Measurements from ENCODE around the gene CEP85L. TPM values are rescaled to one million over a fixed set of nuclear protein-coding genes. Genes with fewer than 3 reads are reported as not detected.

The CEP85L gene
- total RNA-seq, 1 experiment from 2014 or later: 4.9 TPM

GRCh38 chr6:118606858-118607257, 44.5 kb downstream of the CEP85L start:
- H3K79me2 ChIP-seq (ENCODE audit: insufficient read depth, low read length): 0 out of 2 replicates have a peak, but pooled peaks cover 4% of the 10 kb centered on the region
- H3K4me1 ChIP-seq (ENCODE audit: control insufficient read depth in 1 of 2, insufficient read depth in 2 of 2, low read length in 2 of 2): no peaks in the 10 kb centered on the region
- no peak overlapping the region for H3K27ac ChIP-seq (ENCODE audit: low read depth, low read length)
- intact Hi-C loops (cut with micrococcal nuclease): no loop called here
- H3K4me2 ChIP-seq (ENCODE audit: low read length): no peak overlapping the region
- ChIA-PET POLR2A (no interaction called here), CTCF (interaction anchor here (1.1 kb wide), 1 partner anchor 10 kb away, joined by 4 read pairs; no protein-coding TSS in a partner anchor), RAD21 (ENCODE audit: low non-redundant PET in 1 of 2, low total read pairs in 2 of 2, uncharacterized antibody in 2 of 2, unreplicated experiment in 2 of 2) (no interaction called here)
- no peaks in the 10 kb centered on the region for H4K20me1 ChIP-seq (ENCODE audit: insufficient read depth)
- no peaks in the 10 kb centered on the region; a peak in 1 of 4 replicates for H3K9me3 ChIP-seq (ENCODE audit: control insufficient read depth in 1 of 2, insufficient read depth in 1 of 2, low read depth in 1 of 2, low read length in 2 of 2)
- no peaks in the 10 kb centered on the region for H3K27me3 ChIP-seq (ENCODE audit: insufficient read depth, low read length)
- DNase-seq (ENCODE audit: low read depth, low spot score): no peak
- H3K9ac ChIP-seq (ENCODE audit: low read length): no peak overlapping the region
- BruUV-seq (replicated peaks): no TSS peak
- TF ChIP-seq SIN3A (IDR thresholded peaks at IDR 0.05; ENCODE audit: low read depth): no peak
- TF ChIP-seq FOSL1 (IDR thresholded peaks at IDR 0.05; ENCODE audit: low read depth): no peak
- TF ChIP-seq ZFX (IDR thresholded peaks at IDR 0.05): no peak
- no peak overlapping the region for H3K4me3 ChIP-seq (replicated peaks in 1 of 2; ENCODE audit: low read depth in 1 of 2, low read length in 2 of 2)
- H3K36me3 ChIP-seq (ENCODE audit: control insufficient read depth in 1 of 2, insufficient read depth in 2 of 2, low read length in 2 of 2): no peaks in the 10 kb centered on the region
- H3K9me2 ChIP-seq (ENCODE audit: insufficient read depth): no peaks in the 10 kb centered on the region
- H2AFZ ChIP-seq (ENCODE audit: low read depth, low read length, poor library complexity, severe bottlenecking): no peak overlapping the region
- no peak for ATAC-seq

- Histone ChIP-seq H4K20me1 (ENCODE audit: insufficient read depth) (no peaks in the 10 kb centered on the region), H3K27me3 (ENCODE audit: insufficient read depth, low read length) (no peaks in the 10 kb centered on the region), H3K4me1 (ENCODE audit: control insufficient read depth in 1 of 2, insufficient read depth in 2 of 2, low read length in 2 of 2) (no peaks in the 10 kb centered on the region), H3K9me2 (ENCODE audit: insufficient read depth) (no peaks in the 10 kb centered on the region), H3K4me3 (replicated peaks in 1 of 2; ENCODE audit: low read depth in 1 of 2, low read length in 2 of 2) (no peak overlapping the region), H3K9me3 (ENCODE audit: control insufficient read depth in 1 of 2, insufficient read depth in 1 of 2, low read depth in 1 of 2, low read length in 2 of 2) (no peaks in the 10 kb centered on the region), H3K9ac (ENCODE audit: low read length) (no peak overlapping the region), H3K27ac (ENCODE audit: low read depth, low read length) (no peak overlapping the region), H2AFZ (ENCODE audit: low read depth, low read length, poor library complexity, severe bottlenecking) (no peak overlapping the region), H3K4me2 (ENCODE audit: low read length) (no peak overlapping the region), H3K79me2 (ENCODE audit: insufficient read depth, low read length) (0 out of 2 replicates have a peak, but pooled peaks cover 4% of the 10 kb centered on the region), H3K36me3 (ENCODE audit: control insufficient read depth in 1 of 2, insufficient read depth in 2 of 2, low read length in 2 of 2) (no peaks in the 10 kb centered on the region)
- TF ChIP-seq EZH2 (IDR thresholded peaks at IDR 0.05): no peak
- TF ChIP-seq POLR2AphosphoS5 (IDR thresholded peaks at IDR 0.05; ENCODE audit: low read depth, low read length): no peak
- TF ChIP-seq CBX3 (IDR thresholded peaks at IDR 0.05; ENCODE audit: low read depth): no peak
- no peak for TF ChIP-seq ZBTB33 (IDR thresholded peaks at IDR 0.05; ENCODE audit: extremely low read depth, insufficient replicate concordance, low read length)
- no peak for TF ChIP-seq ZFX (IDR thresholded peaks at IDR 0.05)
- TF ChIP-seq JUND (IDR thresholded peaks at IDR 0.05): no peak
- TF ChIP-seq SRF (IDR thresholded peaks at IDR 0.05; ENCODE audit: low read depth): no peak
- TF ChIP-seq MAX (IDR thresholded peaks at IDR 0.05): no peak
- no peak for TF ChIP-seq SP1 (IDR thresholded peaks at IDR 0.05; ENCODE audit: low read depth)
- no peak for TF ChIP-seq ZNF274 (IDR thresholded peaks at IDR 0.05; ENCODE audit: low read depth, low read length)
- TF ChIP-seq ELF1 (IDR thresholded peaks at IDR 0.05; ENCODE audit: borderline replicate concordance, low read depth): no peak
- TF ChIP-seq CEBPB (IDR thresholded peaks at IDR 0.05; ENCODE audit: low read depth): no peak
- no peak for TF ChIP-seq ATF3 (IDR thresholded peaks at IDR 0.05)
- no peak for TF ChIP-seq SIN3A (IDR thresholded peaks at IDR 0.05; ENCODE audit: low read depth)
- no peak for TF ChIP-seq YY1 (IDR thresholded peaks at IDR 0.05; ENCODE audit: extremely low read depth, insufficient replicate concordance, low read depth, low read length)
- ATAC-seq (no peak), DNase-seq (ENCODE audit: low read depth, low spot score) (no peak)
- intact Hi-C loops (cut with micrococcal nuclease): no loop called here
- POLR2A ChIA-PET: no interaction called here
- CTCF ChIA-PET: interaction anchor here (1.1 kb wide), 1 partner anchor 11 kb away, joined by 4 read pairs; no protein-coding TSS in a partner anchor
- RAD21 ChIA-PET (ENCODE audit: low non-redundant PET in 1 of 2, low total read pairs in 2 of 2, uncharacterized antibody in 2 of 2, unreplicated experiment in 2 of 2): no interaction called here
- BruUV-seq (replicated peaks): no TSS peak
Observed at GRCh38 chr6:118606268-118606667, 45.1 kb downstream of the CEP85L start.

All from HCT116 (cell line).